ENCODE measurements around the gene ENGASE.
A peak's percentile ranks its signal among the peaks of the same experiment; 100 is the strongest.

ENGASE gene

DNA sequence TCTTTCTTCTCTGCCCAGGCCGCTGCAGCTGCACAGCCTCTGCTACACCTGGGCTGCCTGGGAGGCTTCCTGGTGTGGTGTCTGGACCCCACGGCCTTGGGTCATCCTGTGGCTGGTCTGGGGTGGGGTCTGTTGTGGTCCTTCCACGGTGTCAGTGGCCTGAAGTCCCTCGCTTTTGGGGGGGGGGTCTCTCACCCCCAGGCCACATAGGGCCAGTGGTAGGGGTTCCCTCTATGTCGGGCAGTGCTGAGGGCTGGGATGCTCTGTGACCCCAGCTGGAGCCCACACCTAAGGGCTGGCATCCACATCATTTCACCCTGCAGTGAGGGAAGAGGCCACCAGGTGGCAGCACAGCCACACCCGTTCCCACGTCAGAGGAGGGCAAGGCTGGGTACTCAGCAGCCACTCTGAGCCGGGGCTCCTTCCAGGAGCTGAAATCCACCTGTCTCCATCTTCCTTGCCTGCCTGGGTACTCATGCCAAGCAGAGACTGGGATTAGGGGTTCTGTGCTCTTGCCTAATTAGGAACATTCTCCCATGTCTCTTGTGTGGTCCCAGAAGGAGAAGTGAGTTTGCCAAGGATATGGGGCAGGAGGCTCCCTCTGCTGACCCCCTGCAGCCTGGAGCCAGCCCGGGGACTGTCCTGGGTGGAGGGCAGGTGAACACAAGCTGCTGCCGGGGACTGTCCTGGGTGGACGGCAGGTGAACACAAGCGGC is 13.0 kb downstream of the ENGASE start:
- TF ChIP-seq, protein P1, sequence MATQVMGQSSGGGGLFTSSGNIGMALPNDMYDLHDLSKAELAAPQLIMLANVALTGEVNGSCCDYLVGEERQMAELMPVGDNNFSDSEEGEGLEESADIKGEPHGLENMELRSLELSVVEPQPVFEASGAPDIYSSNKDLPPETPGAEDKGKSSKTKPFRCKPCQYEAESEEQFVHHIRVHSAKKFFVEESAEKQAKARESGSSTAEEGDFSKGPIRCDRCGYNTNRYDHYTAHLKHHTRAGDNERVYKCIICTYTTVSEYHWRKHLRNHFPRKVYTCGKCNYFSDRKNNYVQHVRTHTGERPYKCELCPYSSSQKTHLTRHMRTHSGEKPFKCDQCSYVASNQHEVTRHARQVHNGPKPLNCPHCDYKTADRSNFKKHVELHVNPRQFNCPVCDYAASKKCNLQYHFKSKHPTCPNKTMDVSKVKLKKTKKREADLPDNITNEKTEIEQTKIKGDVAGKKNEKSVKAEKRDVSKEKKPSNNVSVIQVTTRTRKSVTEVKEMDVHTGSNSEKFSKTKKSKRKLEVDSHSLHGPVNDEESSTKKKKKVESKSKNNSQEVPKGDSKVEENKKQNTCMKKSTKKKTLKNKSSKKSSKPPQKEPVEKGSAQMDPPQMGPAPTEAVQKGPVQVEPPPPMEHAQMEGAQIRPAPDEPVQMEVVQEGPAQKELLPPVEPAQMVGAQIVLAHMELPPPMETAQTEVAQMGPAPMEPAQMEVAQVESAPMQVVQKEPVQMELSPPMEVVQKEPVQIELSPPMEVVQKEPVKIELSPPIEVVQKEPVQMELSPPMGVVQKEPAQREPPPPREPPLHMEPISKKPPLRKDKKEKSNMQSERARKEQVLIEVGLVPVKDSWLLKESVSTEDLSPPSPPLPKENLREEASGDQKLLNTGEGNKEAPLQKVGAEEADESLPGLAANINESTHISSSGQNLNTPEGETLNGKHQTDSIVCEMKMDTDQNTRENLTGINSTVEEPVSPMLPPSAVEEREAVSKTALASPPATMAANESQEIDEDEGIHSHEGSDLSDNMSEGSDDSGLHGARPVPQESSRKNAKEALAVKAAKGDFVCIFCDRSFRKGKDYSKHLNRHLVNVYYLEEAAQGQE (IDR thresholded peaks at IDR 0.05; ENCODE audit: low read depth): no peak
- TF ChIP-seq RAD21 (IDR thresholded peaks at IDR 0.05; ENCODE audit: low read depth): peak; percentile 92
- no peak for TF ChIP-seq TEAD4 (IDR thresholded peaks at IDR 0.05)

DNA sequence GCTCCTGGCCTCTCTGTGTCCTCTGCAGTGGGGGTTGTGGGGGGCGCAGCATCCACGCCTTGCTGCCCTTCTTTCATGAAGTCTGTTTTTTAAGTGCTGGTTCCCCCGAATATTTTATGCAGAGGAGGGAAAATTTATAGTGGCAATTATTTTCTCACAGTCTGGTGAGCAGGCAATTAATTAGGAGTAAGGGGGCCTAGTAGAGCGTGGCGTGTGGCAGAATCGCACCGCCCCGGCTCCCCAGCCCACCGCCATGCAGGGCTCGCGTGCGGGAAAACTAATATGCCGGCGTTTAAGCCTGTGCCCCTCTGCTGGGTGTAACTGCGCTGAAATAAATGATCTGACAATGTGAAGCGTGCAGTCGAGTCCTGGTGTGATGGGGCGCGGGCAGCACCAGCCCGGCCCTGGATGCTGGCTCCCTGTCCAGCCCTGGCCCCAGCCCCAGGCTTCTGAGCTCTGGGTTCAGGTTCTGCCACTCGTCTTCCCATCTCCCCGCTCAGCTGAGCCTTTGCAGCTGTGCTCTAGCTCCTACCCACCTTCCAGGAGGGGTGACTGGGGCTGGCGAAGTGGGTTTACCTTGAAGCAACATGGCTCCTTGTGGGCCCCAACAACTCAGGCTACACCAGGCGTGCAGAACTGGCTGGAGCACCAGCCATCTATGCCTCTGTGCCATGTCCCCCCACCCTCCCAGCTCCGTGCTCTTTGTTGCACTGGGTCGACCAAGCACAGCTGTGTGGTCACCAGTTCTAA is 13.8 kb downstream of the ENGASE start:
- TF ChIP-seq ZBTB7A (IDR thresholded peaks at IDR 0.05; ENCODE audit: low read depth): no peak
- TF ChIP-seq NFIC (IDR thresholded peaks at IDR 0.05): no peak
- no peak for TF ChIP-seq EGR1 (IDR thresholded peaks at IDR 0.05)
- no peak for TF ChIP-seq TAF1 (IDR thresholded peaks at IDR 0.05; ENCODE audit: low read depth)
- TF ChIP-seq, protein P2, sequence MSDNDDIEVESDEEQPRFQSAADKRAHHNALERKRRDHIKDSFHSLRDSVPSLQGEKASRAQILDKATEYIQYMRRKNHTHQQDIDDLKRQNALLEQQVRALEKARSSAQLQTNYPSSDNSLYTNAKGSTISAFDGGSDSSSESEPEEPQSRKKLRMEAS (IDR thresholded peaks at IDR 0.05): no peak
- TF ChIP-seq, protein P3, sequence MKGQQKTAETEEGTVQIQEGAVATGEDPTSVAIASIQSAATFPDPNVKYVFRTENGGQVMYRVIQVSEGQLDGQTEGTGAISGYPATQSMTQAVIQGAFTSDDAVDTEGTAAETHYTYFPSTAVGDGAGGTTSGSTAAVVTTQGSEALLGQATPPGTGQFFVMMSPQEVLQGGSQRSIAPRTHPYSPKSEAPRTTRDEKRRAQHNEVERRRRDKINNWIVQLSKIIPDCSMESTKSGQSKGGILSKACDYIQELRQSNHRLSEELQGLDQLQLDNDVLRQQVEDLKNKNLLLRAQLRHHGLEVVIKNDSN (IDR thresholded peaks at IDR 0.05): no peak
- no peak for TF ChIP-seq CEBPB (IDR thresholded peaks at IDR 0.05)
- no peak for TF ChIP-seq EP300 (IDR thresholded peaks at IDR 0.05; ENCODE audit: borderline replicate concordance)
- no peak for TF ChIP-seq RAD21 (IDR thresholded peaks at IDR 0.05; ENCODE audit: low read depth)
- no peak for TF ChIP-seq FOXM1 (IDR thresholded peaks at IDR 0.05; ENCODE audit: borderline replicate concordance, low read depth)
- TF ChIP-seq YY1 (IDR thresholded peaks at IDR 0.05; ENCODE audit: low read depth): no peak

DNA sequence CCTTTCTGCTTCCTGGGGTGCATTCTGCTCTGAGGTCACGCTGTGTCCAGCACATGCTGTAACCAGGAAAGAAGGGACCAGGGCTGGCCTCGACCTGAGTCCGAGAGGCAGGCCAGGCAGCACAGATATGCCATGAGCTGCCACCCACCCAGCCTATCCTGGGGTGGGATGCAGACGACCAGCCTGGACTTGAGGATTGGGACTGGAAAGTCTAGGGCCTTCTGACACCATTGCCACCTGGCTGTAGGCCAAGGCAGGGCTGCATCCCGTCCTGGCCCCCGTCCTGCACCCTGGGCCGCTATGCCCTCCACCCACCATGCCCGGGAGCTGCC is 14.3 kb downstream of the ENGASE start:
- TF ChIP-seq YY1 (IDR thresholded peaks at IDR 0.05; ENCODE audit: low read depth) (no peak), TEAD4 (IDR thresholded peaks at IDR 0.05) (no peak), TCF12 (IDR thresholded peaks at IDR 0.05; ENCODE audit: low read depth) (no peak), CREB1 (IDR thresholded peaks at IDR 0.05; ENCODE audit: low read depth) (no peak), NFIC (IDR thresholded peaks at IDR 0.05) (no peak), EGR1 (IDR thresholded peaks at IDR 0.05) (no peak), TAF1 (IDR thresholded peaks at IDR 0.05; ENCODE audit: low read depth) (no peak), CEBPB (IDR thresholded peaks at IDR 0.05) (no peak), ZBTB7A (IDR thresholded peaks at IDR 0.05; ENCODE audit: low read depth) (no peak), EP300 (IDR thresholded peaks at IDR 0.05; ENCODE audit: borderline replicate concordance) (no peak), RAD21 (IDR thresholded peaks at IDR 0.05; ENCODE audit: low read depth) (no peak), FOXM1 (IDR thresholded peaks at IDR 0.05; ENCODE audit: borderline replicate concordance, low read depth) (no peak)
- TF ChIP-seq, protein P2 (IDR thresholded peaks at IDR 0.05): no peak
- TF ChIP-seq, protein P3 (IDR thresholded peaks at IDR 0.05): no peak
- TF ChIP-seq, protein P1 (IDR thresholded peaks at IDR 0.05; ENCODE audit: low read depth): no peak

DNA sequence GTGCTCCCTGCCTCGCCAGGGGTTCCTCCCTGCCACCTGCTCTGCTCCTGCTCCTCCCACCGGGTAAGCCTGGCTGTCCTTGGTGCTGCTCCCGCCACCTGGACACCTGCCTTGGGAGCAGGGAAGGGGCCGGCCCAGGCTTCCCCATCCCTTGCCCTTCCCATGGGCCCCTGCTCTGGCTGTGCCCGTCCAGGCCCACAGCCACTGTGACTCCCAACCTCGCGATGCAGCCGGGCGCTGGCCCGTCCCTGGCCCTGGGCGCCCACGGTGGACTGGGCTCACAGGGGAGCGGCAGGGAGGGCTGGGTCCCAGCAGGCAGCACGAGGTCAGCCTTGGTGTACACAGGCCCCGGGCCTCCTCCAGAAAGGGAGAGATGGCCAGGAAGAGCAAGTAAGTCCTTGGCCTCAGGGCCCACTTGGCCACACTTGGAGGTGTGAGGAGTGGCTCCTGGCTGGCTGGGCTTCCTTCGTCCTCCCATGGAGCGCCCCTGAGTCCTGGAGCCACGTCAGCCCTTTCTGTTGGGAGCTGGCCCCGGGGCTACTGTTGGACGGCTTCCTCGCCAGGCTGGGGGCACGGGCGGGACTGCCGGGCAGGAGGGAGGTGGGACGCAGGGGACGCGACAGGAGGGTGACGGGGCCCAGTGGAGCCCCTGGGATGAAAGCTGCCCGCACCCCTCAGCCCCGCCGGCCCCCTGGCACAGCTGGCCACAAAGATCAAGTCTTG is 15.3 kb downstream of the ENGASE start:
- TF ChIP-seq, protein P1 (IDR thresholded peaks at IDR 0.05; ENCODE audit: low read depth): peak; percentile 65
- no peak for TF ChIP-seq YY1 (IDR thresholded peaks at IDR 0.05; ENCODE audit: low read depth)
